Activated CD4-positive, alpha-beta T cell treated with anti-CD3 and anti-CD28 coated beads for 1 hour (primary cell): ENCODE results near the gene SLC25A13.

Source experiments
- DNase-seq: peaks from one replicate; pipeline ENCODE4 v3.0.0-alpha.2; 2020

The SLC25A13 gene

DNA sequence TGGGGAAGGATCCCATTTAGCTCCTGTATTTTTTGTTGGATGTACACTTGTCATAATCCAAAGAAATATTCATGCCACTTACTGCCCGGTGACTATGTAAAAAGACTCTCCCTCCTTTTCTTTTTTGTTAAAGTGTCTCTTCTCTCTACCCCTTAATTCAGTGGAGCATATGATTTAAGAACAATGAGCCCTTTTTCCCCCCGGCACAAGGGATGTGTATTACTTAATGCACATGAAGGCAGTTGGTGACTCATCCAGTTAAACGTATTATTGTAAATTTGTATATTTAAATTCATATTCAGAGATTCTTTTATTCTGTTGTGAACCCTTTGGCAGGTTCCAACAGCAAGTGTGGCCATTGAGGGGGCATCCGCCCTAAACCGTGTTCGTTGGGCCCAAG is 241.9 kb downstream of the SLC25A13 start:
- DNase-seq: no peak

DNA sequence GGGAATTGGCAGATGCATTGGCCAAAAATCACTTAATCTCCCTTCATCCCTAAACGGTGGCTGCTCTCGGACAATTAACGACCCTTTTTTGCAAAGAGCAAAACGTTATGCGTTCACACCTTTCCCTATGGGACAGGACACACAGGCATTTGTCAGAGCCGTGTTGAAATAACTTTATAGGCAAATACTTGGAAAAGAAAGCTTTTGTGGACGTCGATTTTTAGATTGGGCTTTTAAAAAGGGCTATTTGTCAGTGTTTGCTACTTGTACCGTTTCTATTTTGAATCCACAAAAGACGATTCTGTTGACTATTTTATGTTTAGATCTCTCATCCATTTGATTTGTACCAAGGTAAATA is 245.6 kb downstream of the SLC25A13 start:
- DNase-seq: no peak

DNA sequence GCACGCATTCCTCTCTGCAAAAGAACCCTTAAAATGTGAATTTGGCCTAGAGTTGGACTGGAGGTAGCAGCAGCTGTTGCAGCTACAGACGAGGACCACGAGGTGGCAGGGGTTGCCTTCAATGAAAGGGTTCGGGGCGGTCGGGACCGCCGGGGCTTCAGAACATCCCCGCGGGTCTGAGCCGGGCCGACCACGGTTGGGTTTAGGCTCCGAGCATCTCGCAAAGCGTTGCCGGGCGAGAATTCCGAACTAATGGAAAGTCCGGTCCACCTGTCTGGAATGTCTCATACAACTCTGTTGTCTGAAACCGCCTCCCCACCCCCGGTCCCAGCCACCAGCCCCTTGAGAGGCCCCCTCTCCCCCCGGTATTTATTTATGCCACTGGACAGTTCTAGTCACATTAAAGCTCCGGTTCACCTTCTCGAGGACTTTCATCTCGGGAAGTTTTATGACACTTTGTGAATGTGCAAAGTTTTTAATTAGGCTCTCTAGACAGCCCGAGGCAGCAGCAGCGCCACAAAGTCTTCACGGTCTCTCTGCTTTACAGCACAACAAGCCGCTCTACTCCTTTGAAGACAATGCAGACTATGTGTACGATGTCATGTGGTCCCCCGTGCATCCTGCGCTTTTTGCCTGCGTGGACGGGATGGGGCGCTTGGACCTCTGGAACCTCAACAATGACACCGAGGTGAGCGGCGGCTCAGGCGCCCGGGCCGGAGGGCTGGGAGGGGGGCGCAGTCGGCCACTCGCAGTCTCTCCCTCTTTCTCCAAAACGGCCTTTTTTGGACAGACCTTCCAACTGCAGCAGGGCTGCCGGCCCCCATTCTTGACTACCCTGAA is 246.2 kb downstream of the SLC25A13 start:
- peak; percentile 27 for DNase-seq

DNA sequence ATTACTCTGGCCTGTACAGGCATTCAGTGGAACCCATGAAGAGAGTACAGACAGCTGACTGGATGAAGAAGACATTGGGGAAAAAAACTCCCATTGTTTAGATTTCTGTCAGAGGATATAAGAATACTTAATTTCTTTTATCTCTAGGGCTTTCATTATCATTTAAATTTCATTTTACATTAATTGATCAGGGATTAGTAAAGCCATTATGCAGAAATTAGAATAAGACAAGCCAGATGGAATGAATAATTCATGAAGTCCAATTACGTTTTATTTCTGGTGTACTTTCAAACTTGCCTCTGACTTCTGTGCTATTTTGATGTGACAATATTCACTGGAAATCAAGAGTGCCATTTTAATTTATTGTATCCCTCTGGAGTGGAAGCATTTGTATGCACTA is 247.0 kb downstream of the SLC25A13 start:
- DNase-seq: no peak
